Measurements from ENCODE around the gene CCNI.

DNA sequence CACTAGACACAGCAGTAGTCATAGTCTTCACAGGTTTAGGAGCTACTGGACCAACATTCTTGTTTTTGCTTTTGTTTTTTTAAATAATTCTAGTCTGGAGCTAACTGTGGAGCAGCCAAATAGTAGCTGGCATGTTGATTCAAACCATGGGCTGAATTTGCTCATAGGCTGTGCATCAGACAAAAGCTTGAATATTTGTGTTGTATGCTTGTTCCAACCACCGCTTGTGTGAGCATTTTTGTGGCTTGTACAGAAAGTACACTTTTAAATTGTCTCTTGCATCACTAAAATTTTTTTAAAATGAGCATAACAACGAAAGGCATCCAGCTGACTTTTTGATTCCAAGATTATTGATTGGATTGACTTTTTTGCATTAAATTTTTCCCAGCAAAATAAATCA is 39.6 kb downstream of the CCNI start:
- TF ChIP-seq, protein P1, sequence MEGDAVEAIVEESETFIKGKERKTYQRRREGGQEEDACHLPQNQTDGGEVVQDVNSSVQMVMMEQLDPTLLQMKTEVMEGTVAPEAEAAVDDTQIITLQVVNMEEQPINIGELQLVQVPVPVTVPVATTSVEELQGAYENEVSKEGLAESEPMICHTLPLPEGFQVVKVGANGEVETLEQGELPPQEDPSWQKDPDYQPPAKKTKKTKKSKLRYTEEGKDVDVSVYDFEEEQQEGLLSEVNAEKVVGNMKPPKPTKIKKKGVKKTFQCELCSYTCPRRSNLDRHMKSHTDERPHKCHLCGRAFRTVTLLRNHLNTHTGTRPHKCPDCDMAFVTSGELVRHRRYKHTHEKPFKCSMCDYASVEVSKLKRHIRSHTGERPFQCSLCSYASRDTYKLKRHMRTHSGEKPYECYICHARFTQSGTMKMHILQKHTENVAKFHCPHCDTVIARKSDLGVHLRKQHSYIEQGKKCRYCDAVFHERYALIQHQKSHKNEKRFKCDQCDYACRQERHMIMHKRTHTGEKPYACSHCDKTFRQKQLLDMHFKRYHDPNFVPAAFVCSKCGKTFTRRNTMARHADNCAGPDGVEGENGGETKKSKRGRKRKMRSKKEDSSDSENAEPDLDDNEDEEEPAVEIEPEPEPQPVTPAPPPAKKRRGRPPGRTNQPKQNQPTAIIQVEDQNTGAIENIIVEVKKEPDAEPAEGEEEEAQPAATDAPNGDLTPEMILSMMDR (IDR thresholded peaks at IDR 0.05) = no peak
- no peak for TF ChIP-seq POLR2A (IDR thresholded peaks at IDR 0.05)
